ENCODE data around the gene CETP. TPM values are rescaled to one million over a fixed set of nuclear protein-coding genes. Genes with fewer than 3 reads are reported as not detected.

Gene CETP
- polyA plus RNA-seq, 3 donors = 13.4 to 16.0 (median 14.7) TPM

Other genes with a start within 250 kb of the CETP start
- gene NUP93, start 231.8 kb upstream of the CETP start, polyA plus RNA-seq (ENCODE audit: insufficient read length in 3 of 3) = 10 to 100 TPM; 78.0 to 85.4 (median 81.1) TPM
- gene SLC12A3, start 96.7 kb upstream of the CETP start, polyA plus RNA-seq (ENCODE audit: insufficient read length in 3 of 3) = 10 to 100 TPM; 39.3 to 61.0 (median 39.5) TPM
- gene HERPUD1, start 29.8 kb upstream of the CETP start, polyA plus RNA-seq (ENCODE audit: insufficient read length in 3 of 3) = 100 to 1,000 TPM; 120 to 152 (median 144) TPM
- 1 to 10 TPM; 2.3 to 4.0 (median 2.8) TPM for gene NLRC5, start 27.6 kb downstream of the CETP start, polyA plus RNA-seq (ENCODE audit: insufficient read length in 3 of 3)
- gene CPNE2, start 130.6 kb downstream of the CETP start, polyA plus RNA-seq (ENCODE audit: insufficient read length in 3 of 3) = 10 to 100 TPM; 33.9 to 37.7 (median 34.3) TPM
- 100 to 1,000 TPM; 109 to 130 (median 116) TPM for gene PSME3IP1, start 224.1 kb downstream of the CETP start, polyA plus RNA-seq (ENCODE audit: insufficient read length in 3 of 3)
- 10 to 100 TPM; 46.7 to 49.7 (median 49.0) TPM for gene RSPRY1, start 224.4 kb downstream of the CETP start, polyA plus RNA-seq (ENCODE audit: insufficient read length in 3 of 3)

All from right renal cortex interstitium (tissue), 3 donors.